SKM-1 (cell line): ENCODE data around the gene OR6F1.
"Not testable (repeated sequence)": the region's sequence is repeated elsewhere in the genome, so short reads cannot be mapped to it uniquely, and the experiment has no call there.

Experiments used
- DNase-seq: peaks from one replicate; lab custom pipeline; 2025; ENCODE audit not compliant: unreplicated experiment; lab: John Stamatoyannopoulos, UW

The OR6F1 gene

DNA sequence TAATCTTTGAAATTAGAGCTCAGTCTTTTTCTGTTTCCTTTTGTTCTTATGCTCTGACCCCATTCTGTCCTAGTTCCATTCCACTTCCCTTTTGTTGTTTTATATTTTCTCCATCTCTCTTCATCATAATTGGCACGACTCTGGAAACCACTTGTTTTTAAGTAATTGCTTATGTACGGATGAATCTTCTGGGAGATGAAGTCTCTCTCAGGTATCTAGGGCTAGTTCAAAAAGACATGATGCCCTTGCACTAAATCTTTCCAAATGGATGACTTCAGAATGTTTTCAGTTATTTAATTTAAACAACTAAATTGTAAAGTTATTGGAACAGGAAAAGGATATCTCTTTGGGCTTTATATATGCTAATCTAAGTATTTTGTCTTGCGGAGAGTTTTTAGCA, at the start of gene OR6F1:
TSS of gene OR6F1 (minus strand) at position 101 of the 400 bp plus-strand sequence. CDS start 3,891 bp downstream, outside the sequence.
- no peak for DNase-seq

DNA sequence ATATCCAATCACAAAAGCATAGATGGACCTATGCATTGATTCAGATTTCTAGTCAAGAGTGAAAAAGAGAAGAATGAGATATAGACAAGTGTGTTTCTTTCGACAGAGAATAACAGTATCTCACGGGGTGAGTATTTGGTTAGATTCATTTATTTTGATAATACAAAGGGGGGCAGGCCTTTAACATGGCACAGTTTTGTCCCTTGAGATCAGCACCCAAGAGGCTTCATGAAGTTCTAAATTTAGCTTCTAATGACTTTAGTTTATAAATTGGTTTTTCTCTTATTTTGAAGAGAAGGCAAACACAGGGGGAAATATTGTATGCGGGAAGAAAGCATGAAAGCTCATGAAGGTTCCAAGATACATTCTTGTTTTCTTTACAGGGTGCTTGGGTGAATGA, 44.0 kb upstream of the OR6F1 start, which contains the start of gene OR1C1:
TSS of gene OR1C1 (minus strand) at position 101 of the 400 bp plus-strand sequence. CDS start 2,150 bp downstream, outside the sequence.
- no peak for DNase-seq

DNA sequence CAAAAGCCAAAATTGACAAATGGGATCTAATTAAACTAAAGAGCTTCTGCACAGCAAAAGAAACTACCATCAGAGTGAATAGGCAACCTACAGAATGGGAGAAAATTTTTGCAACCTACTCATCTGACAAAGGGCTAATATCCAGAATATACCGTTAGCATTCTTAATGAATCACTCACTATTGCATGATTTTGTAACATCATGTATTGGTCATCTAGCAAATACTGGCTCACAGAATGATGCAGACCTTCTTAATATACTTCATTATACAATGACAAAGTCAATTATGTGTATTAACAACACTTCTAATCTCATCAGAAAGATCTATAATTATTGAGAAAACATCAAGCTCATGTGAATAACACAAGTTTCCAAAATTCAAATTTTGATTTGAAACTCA, 37.9 kb upstream of the OR6F1 start:
- DNase-seq: not testable (repeated sequence)

DNA sequence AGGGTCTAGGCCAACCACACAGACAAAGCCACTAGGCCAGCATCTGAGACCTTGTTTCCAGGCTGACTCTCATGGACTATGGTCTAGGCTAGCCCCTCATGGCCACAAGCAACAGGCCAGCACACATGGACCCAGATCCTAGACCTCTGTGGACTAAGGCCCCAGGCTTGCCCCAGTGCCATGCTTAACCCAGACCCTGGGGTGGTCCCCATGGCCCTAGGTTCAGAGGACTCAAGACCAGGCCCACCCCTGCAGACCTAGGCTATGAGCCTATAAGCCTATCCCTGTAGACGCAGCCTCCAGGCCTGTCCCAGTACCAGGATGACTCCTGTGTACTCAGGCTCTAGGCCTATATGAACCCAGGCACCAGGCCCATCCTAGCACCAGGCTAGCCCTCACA, 33.4 kb upstream of the OR6F1 start:
- no peak for DNase-seq

DNA sequence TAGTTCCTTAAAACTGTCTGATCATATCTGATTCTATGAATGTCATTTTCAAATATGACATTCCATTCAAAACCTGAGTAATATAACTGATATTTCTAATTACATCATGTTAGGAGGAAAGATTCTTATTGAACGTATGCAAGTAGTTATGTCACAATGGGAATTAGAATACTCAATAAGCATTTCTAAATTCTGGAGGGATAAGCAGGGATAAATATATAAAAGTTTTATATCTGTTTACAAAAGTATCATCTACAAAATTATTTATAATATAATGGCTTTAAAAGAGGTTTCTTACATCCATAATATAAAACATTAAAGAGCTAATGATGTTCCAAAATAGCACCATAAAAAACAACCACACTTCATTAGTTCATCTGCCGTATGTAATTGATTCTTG, 31.6 kb upstream of the OR6F1 start, which contains the start of gene OR14A2:
TSS of gene OR14A2 (minus strand) at position 101 of the 400 bp plus-strand sequence.
- no peak for DNase-seq

DNA sequence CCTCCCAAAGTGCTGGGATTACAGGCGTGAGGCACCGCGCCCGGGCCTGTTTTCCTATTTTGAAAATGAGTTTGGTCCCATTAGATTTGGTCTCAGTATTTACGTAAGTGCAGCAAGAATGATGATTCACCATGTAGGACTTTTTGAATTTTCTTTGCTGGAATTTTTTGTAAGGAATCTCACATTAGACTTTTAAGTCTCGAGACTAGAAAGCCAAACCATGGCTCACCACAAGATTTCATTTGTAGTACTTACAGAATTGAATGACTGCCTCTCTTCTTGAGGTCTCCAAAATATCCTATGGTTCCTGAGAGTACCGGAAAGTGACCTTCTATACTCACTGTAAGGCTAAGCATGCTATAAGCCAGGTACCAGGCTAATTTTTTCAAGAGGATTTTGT, 31.2 kb upstream of the OR6F1 start:
- DNase-seq: no peak

DNA sequence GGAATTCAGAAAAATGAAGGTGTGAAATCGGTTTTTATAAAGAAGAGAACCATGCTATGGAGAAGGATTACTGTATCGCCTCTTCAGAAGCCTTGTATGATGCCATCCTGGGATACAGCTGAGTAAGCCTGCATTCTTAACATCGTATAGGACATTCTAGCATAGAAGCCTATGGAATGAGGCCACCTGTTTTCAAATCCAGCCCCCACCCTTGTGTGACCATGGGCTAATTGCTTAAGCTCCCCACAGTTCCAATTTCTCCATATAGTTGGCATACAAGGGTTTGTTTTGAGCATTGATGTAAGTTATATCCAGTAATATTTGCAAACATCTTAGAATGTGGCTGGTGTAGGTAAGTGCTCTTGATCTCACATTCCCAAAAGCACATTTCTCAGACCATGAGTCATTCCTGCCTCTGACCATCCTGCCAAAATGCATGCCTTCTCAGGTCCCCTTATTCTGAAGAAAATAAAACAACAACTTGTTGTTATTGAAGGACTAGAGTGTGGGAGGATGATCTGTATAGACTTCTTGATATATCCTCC, 30.0 kb upstream of the OR6F1 start:
- no peak for DNase-seq

DNA sequence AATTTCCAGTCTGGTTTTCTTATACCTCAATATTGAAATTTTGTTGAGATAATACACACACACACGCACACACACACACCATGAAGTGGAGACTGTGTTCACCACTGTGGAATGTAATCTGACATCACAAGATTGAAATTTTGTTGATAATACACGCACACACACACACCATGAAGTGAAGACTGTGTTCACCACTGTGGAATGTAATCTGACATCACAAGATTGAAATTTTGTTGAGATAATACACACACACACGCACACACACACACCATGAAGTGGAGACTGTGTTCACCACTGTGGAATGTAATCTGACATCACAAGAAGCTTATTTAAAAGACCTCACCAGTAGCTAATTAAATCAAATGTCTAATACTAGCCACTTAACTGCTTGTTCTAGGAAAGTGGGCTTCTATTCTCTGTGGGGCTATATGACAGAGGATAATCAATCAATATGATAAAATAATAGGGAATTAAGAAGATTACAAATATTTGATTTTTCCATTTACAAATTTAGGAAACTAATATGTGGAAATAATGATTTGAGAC, 25.8 kb upstream of the OR6F1 start:
- not testable (repeated sequence) for DNase-seq

DNA sequence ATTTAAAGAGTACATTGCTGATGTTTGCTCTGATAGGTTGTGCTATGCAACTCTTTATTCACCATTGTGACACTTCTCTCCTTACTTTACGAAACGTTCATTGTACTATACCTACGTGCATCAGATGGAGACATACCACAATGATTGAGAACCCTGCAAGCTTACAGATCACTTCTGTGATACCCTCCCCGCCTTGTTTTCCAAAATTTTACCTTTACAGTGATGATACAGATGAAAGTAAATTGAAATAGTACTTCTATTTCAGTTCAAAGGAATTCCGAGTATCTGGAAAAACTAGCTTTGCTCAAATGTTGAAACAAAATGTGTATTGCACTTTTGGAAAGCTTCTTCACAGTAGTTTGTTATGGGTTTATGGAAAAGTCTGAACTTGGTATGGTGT, 25.3 kb upstream of the OR6F1 start:
- no peak for DNase-seq

DNA sequence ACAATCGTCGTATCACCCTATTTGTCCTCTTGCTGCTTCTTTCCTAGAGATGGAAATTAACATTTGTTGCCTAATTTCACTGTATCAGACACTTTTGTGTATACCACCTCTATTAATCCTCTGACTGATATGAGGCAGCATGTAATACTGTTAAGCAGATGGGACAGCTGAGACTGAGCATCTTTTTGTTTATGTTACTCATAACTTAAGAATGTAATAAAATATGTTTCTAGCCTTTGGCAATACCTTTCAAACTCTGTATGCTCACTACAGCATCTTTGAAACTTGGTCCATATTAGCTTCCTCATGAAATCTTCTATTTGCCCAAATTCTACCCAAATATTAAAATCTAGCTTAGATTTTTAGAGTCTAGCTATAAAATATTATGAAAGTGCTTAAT, 24.3 kb upstream of the OR6F1 start:
- no peak for DNase-seq

DNA sequence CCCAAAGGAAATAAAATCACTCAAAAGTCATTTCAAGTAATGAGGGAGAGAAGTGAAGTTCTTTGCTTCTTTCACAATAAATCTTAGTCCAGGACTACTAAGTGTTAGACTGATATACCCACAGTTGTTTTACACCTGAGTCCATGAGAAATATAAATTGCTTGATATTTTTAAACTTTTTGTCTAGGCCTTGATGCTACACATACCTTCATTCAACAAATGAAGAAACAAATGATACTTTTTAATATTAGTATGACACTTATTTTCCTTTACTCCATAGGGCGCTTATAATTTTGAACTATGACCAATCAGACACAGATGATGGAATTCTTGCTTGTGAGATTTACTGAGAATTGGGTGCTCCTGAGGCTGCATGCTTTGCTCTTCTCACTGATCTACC, 21.9 kb upstream of the OR6F1 start, which contains the start of gene OR14K1:
TSS of gene OR14K1 (plus strand) at position 301 of the 400 bp plus-strand sequence. CDS start at position 301, 0 bp downstream.
- no peak for DNase-seq

DNA sequence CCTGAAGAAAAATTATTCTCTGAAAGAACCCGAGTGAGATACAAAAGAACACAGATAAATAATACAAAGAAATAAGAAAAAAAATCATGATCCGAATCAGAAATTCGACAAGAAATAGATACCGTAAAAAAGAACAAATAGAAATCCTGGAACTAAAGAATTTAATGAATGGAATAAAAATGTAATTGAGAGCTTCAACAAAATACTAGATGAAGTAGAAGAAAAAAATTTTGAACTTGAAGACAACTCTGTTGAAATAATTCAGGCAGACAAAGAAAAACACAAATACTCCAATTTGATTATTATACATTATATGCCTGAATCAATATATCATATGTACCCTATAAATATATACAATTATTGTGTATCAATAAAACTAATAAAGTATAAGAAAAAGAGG, 4.8 kb upstream of the OR6F1 start:
- DNase-seq: no peak

DNA sequence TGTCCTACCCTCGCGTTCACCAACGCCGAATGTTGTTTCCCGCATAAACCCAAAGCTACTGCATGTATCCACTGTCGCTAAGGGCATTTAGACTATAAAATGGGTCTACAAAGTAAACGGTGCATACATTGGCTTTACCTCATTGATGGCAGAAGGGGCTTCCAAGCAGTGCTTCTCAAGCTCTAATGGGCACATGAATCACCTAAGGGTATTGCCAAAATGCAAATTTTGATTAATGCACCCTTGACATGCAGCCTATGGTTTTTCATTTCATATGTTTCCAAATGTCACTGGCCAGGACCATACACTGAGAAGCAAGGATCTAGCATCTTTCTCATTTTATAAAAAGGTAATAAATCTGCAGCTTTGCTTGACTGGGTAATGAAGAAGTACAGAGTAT, 2.7 kb downstream of the OR6F1 start:
- no peak for DNase-seq

DNA sequence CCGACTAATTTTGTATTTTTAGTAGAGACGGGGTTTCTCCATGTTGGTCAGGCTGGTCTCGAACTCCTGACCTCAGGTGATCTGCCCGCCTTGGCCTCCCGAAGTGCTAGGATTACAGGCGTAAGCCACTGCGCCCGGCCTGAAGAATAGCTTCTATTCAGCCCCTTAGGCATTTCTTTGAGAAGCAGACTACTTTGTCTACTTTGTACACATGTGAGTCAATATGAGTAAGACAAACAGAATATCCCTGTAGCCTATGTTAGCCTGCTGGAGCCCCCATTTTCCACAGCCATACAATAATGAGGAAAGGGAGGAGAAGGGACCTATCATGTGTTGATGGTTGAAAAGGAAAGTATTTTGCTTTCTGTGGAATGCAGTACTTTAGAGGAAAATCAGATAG, 5.8 kb downstream of the OR6F1 start:
- DNase-seq: not testable (repeated sequence)

DNA sequence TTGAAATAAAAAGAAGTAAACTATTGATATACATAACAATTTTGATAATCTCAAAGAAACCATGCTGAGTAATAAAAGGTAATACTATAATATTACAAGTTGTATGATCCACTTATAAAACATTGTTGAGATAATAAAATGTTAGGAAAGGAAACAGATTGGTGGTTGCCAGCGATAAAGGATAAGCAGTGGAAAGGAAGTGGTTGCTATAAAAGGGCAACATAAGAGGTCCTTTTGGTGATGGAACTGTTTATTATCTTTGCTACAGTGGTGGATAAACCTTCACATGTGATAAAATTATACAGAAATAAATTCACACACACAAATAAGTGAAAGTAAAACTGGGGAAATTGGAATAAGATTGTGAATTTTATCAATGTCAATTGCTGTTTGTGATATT, 15.1 kb downstream of the OR6F1 start:
- DNase-seq: no peak

DNA sequence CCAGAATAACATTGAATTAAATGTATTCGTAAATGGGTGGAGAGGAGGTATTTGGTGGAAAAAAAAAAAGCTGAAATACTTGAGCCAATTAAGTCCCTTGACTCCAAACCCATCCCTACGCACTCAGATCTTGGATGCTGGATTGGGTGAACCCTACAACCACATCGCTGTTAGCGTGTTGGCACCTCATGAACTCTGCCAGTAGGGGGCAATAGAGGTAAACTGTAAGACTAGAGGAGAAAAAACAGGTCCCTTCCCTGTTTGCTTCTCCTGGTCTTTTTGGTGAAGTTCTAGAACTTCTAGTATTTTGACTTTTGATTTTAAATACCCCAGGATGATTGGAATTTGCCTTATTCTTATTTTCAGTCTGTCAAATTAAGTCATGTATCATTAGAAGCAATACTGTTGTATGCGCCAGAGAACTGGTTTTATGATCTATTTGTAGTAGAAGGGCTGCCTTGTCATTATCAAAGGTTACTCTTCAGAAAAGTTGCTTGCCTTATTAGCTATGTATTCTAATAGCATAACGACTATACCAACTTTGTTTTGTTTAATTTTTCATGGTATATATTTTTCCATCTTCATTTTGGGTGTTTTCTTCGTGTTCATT, 35.1 kb downstream of the OR6F1 start:
- peak; percentile 89 for DNase-seq

DNA sequence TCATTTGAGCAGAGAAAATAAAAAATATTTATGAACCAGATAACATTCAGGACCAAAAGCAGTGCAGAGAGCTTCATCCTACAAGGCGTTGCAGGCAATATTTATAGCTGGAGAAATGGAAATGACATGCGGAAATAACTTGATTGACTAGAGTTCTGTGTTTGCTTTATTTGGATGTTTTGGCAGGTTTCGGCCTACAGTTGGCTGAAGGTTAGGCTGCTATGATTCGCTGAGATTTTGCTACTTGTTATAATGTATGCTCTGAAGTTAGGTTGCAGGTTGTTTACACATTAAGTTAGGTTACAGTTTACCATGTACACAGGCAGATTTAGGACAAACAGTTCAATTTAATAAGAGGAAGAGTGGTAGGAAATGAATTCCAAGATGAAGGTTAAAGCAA, 36.3 kb downstream of the OR6F1 start:
- DNase-seq: no peak

DNA sequence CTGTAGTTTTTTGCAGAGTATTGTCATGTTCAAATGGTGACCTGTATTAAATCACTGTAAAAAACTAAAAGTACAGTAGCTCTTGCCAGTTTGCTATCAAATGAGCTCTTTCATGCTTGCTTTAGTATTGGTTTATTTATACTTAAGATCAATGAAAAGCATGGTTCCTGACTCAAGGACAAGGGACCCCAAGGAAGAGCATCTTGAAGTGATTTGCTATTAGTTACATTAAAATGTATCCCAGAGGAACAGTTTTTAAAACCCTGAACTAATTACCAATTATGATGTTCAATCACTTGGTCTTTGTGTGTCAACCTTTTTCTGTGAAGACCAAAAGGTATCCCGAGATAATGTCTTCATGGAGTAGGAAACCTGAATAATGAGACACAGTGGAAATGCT, 36.8 kb downstream of the OR6F1 start, which contains the start of gene OR13G1:
TSS of gene OR13G1 (minus strand) at position 101 of the 400 bp plus-strand sequence. CDS start 6,698 bp downstream, outside the sequence.
- DNase-seq: no peak

DNA sequence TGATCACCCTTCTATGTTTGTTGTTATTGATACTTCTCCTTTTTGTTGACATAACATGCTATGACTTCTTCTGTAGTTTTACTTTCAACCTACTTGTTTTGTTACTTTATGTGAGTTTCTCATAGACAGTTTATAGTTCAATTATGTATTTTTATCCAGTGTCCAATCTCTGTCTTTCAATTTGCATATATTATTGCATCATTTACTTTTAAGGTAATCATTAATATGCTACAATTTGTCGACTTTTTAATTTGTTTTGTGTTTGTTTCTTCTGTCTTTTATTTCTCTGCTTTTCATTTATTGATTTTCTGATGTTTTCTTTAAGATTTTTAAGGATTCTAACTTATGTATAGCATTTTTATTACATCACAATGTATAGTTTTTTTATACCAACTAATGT, 47.2 kb downstream of the OR6F1 start:
- DNase-seq: no peak
